Stimulated activated naive CD8-positive, alpha-beta T cell treated with anti-CD3 and anti-CD28 coated beads, Interleukin-15, amount 100 ng/mL, for 72 hours (primary cell): Measurements from ENCODE around the gene TRAPPC4.
A peak's percentile ranks its signal among the peaks of the same experiment; 100 is the strongest.

Source experiments
- ATAC-seq: fragments of 150-1000 bp; cut with Tn5 transposase; 2 replicates; pipeline ENCODE4 v1.10.0; 2021; ENCODE audit warnings: mild to moderate bottlenecking, moderate library complexity
- DNase-seq, 2 donors: peaks; one replicate each; pipeline ENCODE4 v3.0.0; 2021 to 2022
- H3K27ac Mint-ChIP-seq, 2 donors: one replicate each; pipeline ENCODE4 v1.8.0; 2022; ENCODE audit warnings: mild to moderate bottlenecking in 2 of 2, mixed read lengths in 2 of 2, moderate library complexity in 2 of 2
- H3K27me3 Mint-ChIP-seq: one replicate; pipeline ENCODE4 v1.8.0; 2022; ENCODE audit warnings: mixed read lengths
- H3K4me1 Mint-ChIP-seq: one replicate; pipeline ENCODE4 v1.8.0; 2022; ENCODE audit warnings: mild to moderate bottlenecking, mixed read lengths
- H3K4me3 Mint-ChIP-seq, 2 donors: one replicate each; pipeline ENCODE4 v1.8.0; 2022; ENCODE audit warnings: mild to moderate bottlenecking in 2 of 2, mixed read lengths in 2 of 2, moderate library complexity in 1 of 2
- H3K9me3 Mint-ChIP-seq, 2 donors: one replicate each; pipeline ENCODE4 v1.8.0; 2022; ENCODE audit warnings: mixed read lengths in 2 of 2

Gene TRAPPC4

GRCh38 chr11:119062779-119063178 is 44.2 kb downstream of the TRAPPC4 start:
- H3K4me3 Mint-ChIP-seq = no peak overlapping the region
- H3K27me3 Mint-ChIP-seq = no peaks in the 10 kb centered on the region
- no peak overlapping the region for H3K27ac Mint-ChIP-seq
- peaks cover 34% of the 10 kb centered on the region for H3K4me1 Mint-ChIP-seq
- no peak for DNase-seq
- ATAC-seq = no peak
- H3K9me3 Mint-ChIP-seq = no peaks in the 10 kb centered on the region

GRCh38 chr11:119065369-119065768 is 46.8 kb downstream of the TRAPPC4 start:
- DNase-seq = peak; percentile 40 to 53
- Mint-ChIP-seq H3K9me3 (no peaks in the 10 kb centered on the region), H3K27ac (no peak overlapping the region), H3K4me3 (peak overlapping the region in 1 of 2 donors; percentile 91), H3K27me3 (no peaks in the 10 kb centered on the region), H3K4me1 (peaks cover 39% of the 10 kb centered on the region)
- peak; percentile 41 for ATAC-seq

- no peaks in the 10 kb centered on the region for H3K27me3 Mint-ChIP-seq
- peaks cover 40% of the 10 kb centered on the region for H3K4me1 Mint-ChIP-seq
- DNase-seq = peak; percentile 94 to 98
- ATAC-seq = peak; percentile 99
- H3K4me3 Mint-ChIP-seq = peak within 1 kb of the TSS; percentile 91 to 95
- H3K27ac Mint-ChIP-seq = peak within 1 kb of the TSS; percentile 95 to 96
- no peaks in the 10 kb centered on the region for H3K9me3 Mint-ChIP-seq
Measured at GRCh38 chr11:119067371-119068222, 49.0 kb downstream of the TRAPPC4 start, which contains the start of gene VPS11. VPS11 (plus strand) TSS chr11:119067818; CDS start chr11:119067824, 6 bp downstream.
